ENCODE results near the gene NFATC2.

NFATC2 gene

DNA sequence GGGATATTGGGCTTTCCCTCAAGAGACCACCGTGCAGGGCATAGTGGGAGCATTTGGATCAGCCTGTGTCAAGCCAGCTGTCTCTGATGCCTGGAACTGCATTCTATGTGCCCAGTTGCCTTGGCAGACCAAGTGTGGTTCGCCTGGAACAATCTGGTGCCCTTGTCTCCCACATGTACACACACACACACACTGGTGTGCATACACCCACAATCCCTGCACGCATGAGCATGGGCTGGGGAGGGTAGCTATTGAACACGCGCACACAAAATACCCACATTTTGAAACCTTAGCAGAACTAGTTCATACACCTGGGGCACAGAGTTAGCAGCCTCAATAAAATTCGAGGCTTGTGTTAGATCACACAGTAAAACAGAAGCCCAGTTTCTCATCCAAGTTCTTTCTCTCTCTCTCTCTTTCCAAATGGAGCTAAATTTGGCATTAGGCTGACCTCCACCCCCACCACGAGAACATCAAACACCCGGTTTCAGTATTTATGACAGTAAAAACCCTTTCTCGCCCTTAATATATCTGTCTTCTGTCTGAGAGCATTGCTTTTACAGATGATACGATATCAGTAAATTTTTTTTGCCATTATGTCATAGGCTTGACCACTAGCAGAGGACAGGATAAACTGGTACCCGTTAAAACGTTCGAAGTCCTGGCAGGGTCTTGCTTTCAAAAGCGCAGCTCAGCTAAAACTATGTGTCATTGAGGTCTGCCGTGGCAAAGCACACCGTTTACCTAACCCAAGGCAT, 18.2 kb upstream of the NFATC2 start:
- Histone ChIP-seq H3K4me1 (ENCODE audit: control insufficient read depth in 5 of 5, insufficient read depth in 5 of 5, low read length in 5 of 5) (peaks cover 5 to 42% (median 41%) of the 10 kb centered on the region in 5 donors), H3K9ac (ENCODE audit: low read length in 5 of 5) (peak overlapping the region in 2 of 5 donors; percentile 7 to 41), H3K36me3 (ENCODE audit: control insufficient read depth in 5 of 5, insufficient read depth in 5 of 5, low read length in 5 of 5) (no peaks in the 10 kb centered on the region), H3K4me3 (ENCODE audit: low read depth in 1 of 5, low read length in 5 of 5) (peak overlapping the region; percentile 52 to 94 (median 90)), H3K27ac (ENCODE audit: low read depth, low read length) (no peak overlapping the region), H3K27me3 (ENCODE audit: control insufficient read depth in 5 of 5, insufficient read depth in 4 of 5, low read length in 5 of 5) (peaks cover 14 to 40% (median 31%) of the 10 kb centered on the region in 5 donors), H3K9me3 (ENCODE audit: control insufficient read depth in 5 of 5, low read length in 5 of 5) (no peaks in the 10 kb centered on the region)

DNA sequence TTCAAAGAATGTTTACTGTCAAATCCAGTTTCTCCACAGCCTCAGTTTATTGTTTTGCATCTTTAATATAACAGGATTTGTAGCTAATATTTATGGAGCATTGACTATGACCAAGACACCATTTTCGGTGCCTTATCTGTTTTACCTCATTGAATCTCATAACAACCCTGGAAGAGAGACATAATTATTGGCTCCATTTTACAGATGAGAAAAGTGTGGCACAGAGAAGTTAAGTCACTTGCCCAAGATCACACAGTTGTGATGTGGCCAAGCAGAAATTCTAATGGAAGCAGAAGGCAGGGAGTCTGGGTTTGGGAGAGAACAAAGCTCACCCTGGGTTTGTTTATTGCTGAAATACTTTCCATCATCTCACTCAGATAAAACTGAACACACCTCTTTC, 17.5 kb upstream of the NFATC2 start:
- peaks cover 5 to 39% (median 37%) of the 10 kb centered on the region in 5 donors for H3K4me1 ChIP-seq (ENCODE audit: control insufficient read depth in 5 of 5, insufficient read depth in 5 of 5, low read length in 5 of 5)
- H3K4me3 ChIP-seq (ENCODE audit: low read depth in 1 of 5, low read length in 5 of 5), result peak overlapping the region in 2 of 5 donors; percentile 52 to 90
- no peak overlapping the region for H3K9ac ChIP-seq (ENCODE audit: low read length in 5 of 5)
- H3K9me3 ChIP-seq (ENCODE audit: control insufficient read depth in 5 of 5, low read length in 5 of 5), result no peaks in the 10 kb centered on the region
- no peak overlapping the region for H3K27ac ChIP-seq (ENCODE audit: low read depth, low read length)
- H3K27me3 ChIP-seq (ENCODE audit: control insufficient read depth in 5 of 5, insufficient read depth in 4 of 5, low read length in 5 of 5), result peaks cover 11 to 39% (median 31%) of the 10 kb centered on the region in 5 donors
- no peaks in the 10 kb centered on the region for H3K36me3 ChIP-seq (ENCODE audit: control insufficient read depth in 5 of 5, insufficient read depth in 5 of 5, low read length in 5 of 5)

DNA sequence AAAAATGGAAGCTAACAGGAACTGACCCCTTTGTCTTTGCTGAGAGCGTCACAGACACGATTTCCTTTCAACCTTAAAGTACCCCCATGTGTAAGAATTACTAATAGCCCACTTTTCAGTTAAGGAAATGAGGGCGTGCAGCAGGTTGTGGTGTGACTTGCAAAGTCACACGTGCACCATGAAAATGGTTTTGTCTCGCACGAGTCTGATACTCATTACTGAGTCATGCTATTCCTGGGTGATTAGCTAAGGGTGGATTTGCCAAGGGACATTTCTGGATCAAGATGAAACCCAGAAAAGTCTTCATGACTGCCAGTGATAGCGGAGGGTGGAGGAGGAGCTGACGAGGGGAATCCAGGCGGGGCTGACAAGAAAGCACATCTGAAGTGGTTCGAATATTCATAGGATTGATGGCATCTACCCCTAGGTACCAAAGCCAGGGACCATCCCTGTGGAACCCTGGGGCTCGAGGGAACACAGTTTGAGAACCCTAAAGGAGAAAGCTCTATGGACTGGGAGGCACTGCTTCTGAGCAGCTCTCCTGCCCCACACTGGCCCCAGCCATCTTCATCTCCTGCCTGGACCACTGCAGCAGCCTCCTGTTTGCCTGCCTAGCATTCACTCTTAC, 12.1 kb upstream of the NFATC2 start:
- no peak overlapping the region for H3K4me3 ChIP-seq (ENCODE audit: low read depth in 1 of 5, low read length in 5 of 5)
- H3K27ac ChIP-seq (ENCODE audit: low read depth, low read length), result no peak overlapping the region
- H3K4me1 ChIP-seq (ENCODE audit: control insufficient read depth in 5 of 5, insufficient read depth in 5 of 5, low read length in 5 of 5), result peaks cover 0 to 10% (median 0%) of the 10 kb centered on the region in 5 donors
- no peaks in the 10 kb centered on the region for H3K36me3 ChIP-seq (ENCODE audit: control insufficient read depth in 5 of 5, insufficient read depth in 5 of 5, low read length in 5 of 5)
- no peak overlapping the region for H3K9ac ChIP-seq (ENCODE audit: low read length in 5 of 5)
- no peaks in the 10 kb centered on the region for H3K9me3 ChIP-seq (ENCODE audit: control insufficient read depth in 5 of 5, low read length in 5 of 5)
- peaks cover 0 to 18% (median 13%) of the 10 kb centered on the region in 5 donors for H3K27me3 ChIP-seq (ENCODE audit: control insufficient read depth in 5 of 5, insufficient read depth in 4 of 5, low read length in 5 of 5)

DNA sequence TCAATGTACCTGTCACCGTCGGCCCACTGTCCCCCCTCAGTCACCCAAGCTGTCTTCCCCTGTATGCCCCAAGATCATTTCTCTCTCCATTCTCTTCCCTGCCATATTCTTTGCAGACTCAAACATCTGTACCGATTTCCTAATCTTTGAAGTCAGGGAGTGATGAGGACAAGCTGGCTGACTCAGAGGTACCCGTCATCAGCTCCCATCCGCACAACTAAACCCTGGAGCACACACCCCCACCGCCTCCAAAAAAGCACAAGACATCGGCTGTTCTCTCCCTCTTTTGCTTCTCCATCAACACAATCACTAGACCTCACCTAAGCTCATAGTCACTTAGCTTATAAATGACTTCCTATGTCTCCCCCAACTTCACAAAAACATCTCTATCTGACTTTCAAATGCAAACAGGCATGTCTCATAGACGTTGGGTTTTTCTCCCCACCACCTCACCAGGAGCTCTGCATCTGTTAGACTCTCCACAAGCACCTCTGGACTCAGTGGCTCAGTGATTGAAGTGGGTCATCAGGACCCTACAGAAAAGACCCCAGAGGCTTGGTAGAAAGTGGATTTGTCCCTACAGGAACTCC, 11.5 kb upstream of the NFATC2 start:
- Histone ChIP-seq H3K9me3 (ENCODE audit: control insufficient read depth in 5 of 5, low read length in 5 of 5) (no peaks in the 10 kb centered on the region), H3K4me3 (ENCODE audit: low read depth in 1 of 5, low read length in 5 of 5) (no peak overlapping the region), H3K27ac (ENCODE audit: low read depth, low read length) (no peak overlapping the region), H3K27me3 (ENCODE audit: control insufficient read depth in 5 of 5, insufficient read depth in 4 of 5, low read length in 5 of 5) (peaks cover 0 to 12% (median 7%) of the 10 kb centered on the region in 5 donors), H3K36me3 (ENCODE audit: control insufficient read depth in 5 of 5, insufficient read depth in 5 of 5, low read length in 5 of 5) (no peaks in the 10 kb centered on the region), H3K9ac (ENCODE audit: low read length in 5 of 5) (no peak overlapping the region), H3K4me1 (ENCODE audit: control insufficient read depth in 5 of 5, insufficient read depth in 5 of 5, low read length in 5 of 5) (peaks cover 0 to 10% (median 0%) of the 10 kb centered on the region in 5 donors)

DNA sequence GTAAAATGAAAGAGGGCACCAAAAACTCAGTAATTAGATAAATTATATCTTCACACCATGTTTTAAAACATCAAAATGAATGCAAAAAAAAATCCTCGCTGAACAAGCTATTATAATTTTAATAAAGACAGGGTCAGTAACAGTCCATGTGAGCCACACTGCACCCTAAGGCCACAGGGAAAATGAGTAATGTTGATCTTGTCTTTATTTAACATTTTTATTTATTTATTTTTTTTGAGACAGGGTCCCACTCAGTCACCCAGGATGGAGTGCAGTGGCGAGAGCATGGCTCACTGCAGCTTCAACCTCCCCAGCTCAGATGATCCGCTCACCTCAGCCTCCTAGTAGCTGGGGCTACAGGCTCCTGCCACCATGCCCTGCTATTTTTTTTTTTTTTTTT, 8.7 kb upstream of the NFATC2 start:
- Histone ChIP-seq H3K27me3 (ENCODE audit: control insufficient read depth in 5 of 5, insufficient read depth in 4 of 5, low read length in 5 of 5) (peaks cover 0 to 4% (median 0%) of the 10 kb centered on the region in 5 donors), H3K9ac (ENCODE audit: low read length in 5 of 5) (no peak overlapping the region)

DNA sequence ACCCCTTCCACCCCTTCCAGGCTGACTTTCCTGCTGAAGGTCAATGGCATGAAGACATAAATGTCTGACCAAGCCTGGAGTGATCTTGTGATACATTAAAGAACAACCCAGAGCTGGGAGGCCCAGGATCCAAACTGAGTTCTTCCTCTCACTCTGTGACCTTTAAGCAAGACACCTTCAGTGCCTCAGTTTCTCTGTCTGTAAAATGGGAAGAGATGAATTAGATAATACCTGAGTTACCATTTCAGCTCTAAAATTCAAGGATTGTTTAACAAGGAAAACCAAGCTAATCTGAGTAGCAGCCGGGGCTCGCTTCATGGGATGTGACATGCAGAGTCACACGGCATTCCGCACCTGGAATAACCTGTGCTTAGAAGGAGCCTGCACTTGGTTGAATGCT, 7.0 kb upstream of the NFATC2 start:
- Histone ChIP-seq H3K4me3 (ENCODE audit: low read depth in 1 of 5, low read length in 5 of 5) (no peak overlapping the region), H3K36me3 (ENCODE audit: control insufficient read depth in 5 of 5, insufficient read depth in 5 of 5, low read length in 5 of 5) (no peaks in the 10 kb centered on the region), H3K27me3 (ENCODE audit: control insufficient read depth in 5 of 5, insufficient read depth in 4 of 5, low read length in 5 of 5) (peaks cover 0 to 4% (median under 1%) of the 10 kb centered on the region in 5 donors), H3K9me3 (ENCODE audit: control insufficient read depth in 5 of 5, low read length in 5 of 5) (no peaks in the 10 kb centered on the region), H3K27ac (ENCODE audit: low read depth, low read length) (no peak overlapping the region), H3K9ac (ENCODE audit: low read length in 5 of 5) (no peak overlapping the region), H3K4me1 (ENCODE audit: control insufficient read depth in 5 of 5, insufficient read depth in 5 of 5, low read length in 5 of 5) (peaks cover 0 to 5% (median 0%) of the 10 kb centered on the region in 5 donors)

More for the DNA sequence above, 8.7 kb upstream of the NFATC2 start:
- H3K36me3 ChIP-seq (ENCODE audit: control insufficient read depth in 5 of 5, insufficient read depth in 5 of 5, low read length in 5 of 5), result no peaks in the 10 kb centered on the region
- peaks cover 0 to 10% (median 0%) of the 10 kb centered on the region in 5 donors for H3K4me1 ChIP-seq (ENCODE audit: control insufficient read depth in 5 of 5, insufficient read depth in 5 of 5, low read length in 5 of 5)
- H3K9me3 ChIP-seq (ENCODE audit: control insufficient read depth in 5 of 5, low read length in 5 of 5), result no peaks in the 10 kb centered on the region
- H3K27ac ChIP-seq (ENCODE audit: low read depth, low read length), result no peak overlapping the region
- no peak overlapping the region for H3K4me3 ChIP-seq (ENCODE audit: low read depth in 1 of 5, low read length in 5 of 5)

DNA sequence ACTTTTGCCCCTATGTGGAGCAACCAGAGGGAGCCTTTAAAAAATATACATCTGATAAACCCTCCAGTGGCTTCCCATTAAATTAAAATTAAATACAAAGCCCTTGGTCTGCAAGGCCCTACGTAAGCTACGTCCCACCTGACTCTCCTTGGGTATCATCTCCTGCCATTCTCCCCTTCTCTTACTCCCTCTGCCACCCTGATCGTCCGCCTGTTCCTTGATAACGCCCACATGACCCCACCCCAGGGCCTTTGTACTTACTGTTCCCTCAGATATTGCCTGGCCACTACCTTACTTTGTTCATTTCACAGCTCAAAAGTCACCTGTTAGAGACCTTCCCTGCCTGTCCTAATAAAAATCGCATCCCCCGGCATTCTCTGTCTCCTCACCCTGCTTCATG, 5.4 kb upstream of the NFATC2 start:
- Histone ChIP-seq H3K4me1 (ENCODE audit: control insufficient read depth in 5 of 5, insufficient read depth in 5 of 5, low read length in 5 of 5) (peaks cover 0 to 6% (median 4%) of the 10 kb centered on the region in 5 donors), H3K27me3 (ENCODE audit: control insufficient read depth in 5 of 5, insufficient read depth in 4 of 5, low read length in 5 of 5) (peaks cover 3 to 6% (median 3%) of the 10 kb centered on the region in 5 donors), H3K4me3 (ENCODE audit: low read depth in 1 of 5, low read length in 5 of 5) (no peak overlapping the region), H3K9ac (ENCODE audit: low read length in 5 of 5) (no peak overlapping the region), H3K27ac (ENCODE audit: low read depth, low read length) (no peak overlapping the region), H3K9me3 (ENCODE audit: control insufficient read depth in 5 of 5, low read length in 5 of 5) (no peaks in the 10 kb centered on the region), H3K36me3 (ENCODE audit: control insufficient read depth in 5 of 5, insufficient read depth in 5 of 5, low read length in 5 of 5) (no peaks in the 10 kb centered on the region)

DNA sequence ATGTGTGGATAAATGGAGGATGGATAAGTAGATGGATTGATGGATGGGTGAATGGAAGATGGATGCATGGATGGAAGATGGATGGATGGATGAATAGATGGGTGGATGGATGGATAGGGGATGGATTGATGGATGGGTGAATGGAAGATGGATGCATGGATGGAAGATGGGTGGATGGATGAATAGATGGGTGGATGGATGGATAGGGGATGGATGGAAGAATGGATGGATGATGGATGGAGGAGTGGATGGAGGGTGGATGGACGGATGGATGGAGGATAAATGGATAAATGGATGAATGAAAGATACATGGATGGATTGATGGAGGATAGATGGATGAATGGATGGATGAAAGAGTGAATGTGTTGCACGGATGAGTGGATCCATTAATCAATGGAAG, 3.0 kb upstream of the NFATC2 start:
- Histone ChIP-seq H3K9me3 (ENCODE audit: control insufficient read depth in 5 of 5, low read length in 5 of 5) (no peaks in the 10 kb centered on the region), H3K27me3 (ENCODE audit: control insufficient read depth in 5 of 5, insufficient read depth in 4 of 5, low read length in 5 of 5) (peaks cover 3 to 16% (median 5%) of the 10 kb centered on the region in 5 donors), H3K27ac (ENCODE audit: low read depth, low read length) (no peak overlapping the region), H3K4me1 (ENCODE audit: control insufficient read depth in 5 of 5, insufficient read depth in 5 of 5, low read length in 5 of 5) (peaks cover 0 to 25% (median 18%) of the 10 kb centered on the region in 5 donors), H3K36me3 (ENCODE audit: control insufficient read depth in 5 of 5, insufficient read depth in 5 of 5, low read length in 5 of 5) (no peaks in the 10 kb centered on the region), H3K9ac (ENCODE audit: low read length in 5 of 5) (no peak overlapping the region), H3K4me3 (ENCODE audit: low read depth in 1 of 5, low read length in 5 of 5) (no peak overlapping the region)

DNA sequence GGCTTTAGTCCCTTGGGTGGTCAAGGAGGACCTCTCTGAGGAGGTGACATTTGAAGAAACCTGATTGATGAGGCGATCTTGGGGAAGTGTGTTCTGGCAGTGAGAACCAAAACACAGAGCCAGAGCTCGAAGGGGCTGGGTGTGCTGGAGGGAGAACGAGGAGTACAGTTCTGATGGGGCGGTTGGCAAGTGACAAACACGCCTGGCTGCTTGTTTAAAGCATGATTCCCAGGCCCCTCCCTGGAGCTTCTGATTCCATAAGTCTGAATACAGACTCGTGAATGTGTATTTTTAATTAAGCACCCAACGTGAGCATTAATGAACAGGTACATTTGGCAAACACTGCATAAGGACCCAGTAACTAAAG, 886 bp upstream of the NFATC2 start:
- Histone ChIP-seq H3K9me3 (ENCODE audit: control insufficient read depth in 5 of 5, low read length in 5 of 5) (peaks cover 0 to 3% (median 0%) of the 10 kb centered on the region in 5 donors), H3K4me1 (ENCODE audit: control insufficient read depth in 5 of 5, insufficient read depth in 5 of 5, low read length in 5 of 5) (peaks cover 0 to 29% (median 18%) of the 10 kb centered on the region in 5 donors), H3K4me3 (ENCODE audit: low read depth in 1 of 5, low read length in 5 of 5) (no peak overlapping the region), H3K36me3 (ENCODE audit: control insufficient read depth in 5 of 5, insufficient read depth in 5 of 5, low read length in 5 of 5) (no peaks in the 10 kb centered on the region), H3K9ac (ENCODE audit: low read length in 5 of 5) (no peak overlapping the region), H3K27me3 (ENCODE audit: control insufficient read depth in 5 of 5, insufficient read depth in 4 of 5, low read length in 5 of 5) (peaks cover 3 to 16% (median 6%) of the 10 kb centered on the region in 5 donors), H3K27ac (ENCODE audit: low read depth, low read length) (no peak overlapping the region)
